Inflammatory macrophage treated with lipopolysaccharide for 4 hours (primary cell): ENCODE results near the gene CRIP1.

Experiments used
- DNase-seq: peaks from one replicate; pipeline ENCODE4 v3.0.0-alpha.2; 2020

CRIP1 gene

DNA sequence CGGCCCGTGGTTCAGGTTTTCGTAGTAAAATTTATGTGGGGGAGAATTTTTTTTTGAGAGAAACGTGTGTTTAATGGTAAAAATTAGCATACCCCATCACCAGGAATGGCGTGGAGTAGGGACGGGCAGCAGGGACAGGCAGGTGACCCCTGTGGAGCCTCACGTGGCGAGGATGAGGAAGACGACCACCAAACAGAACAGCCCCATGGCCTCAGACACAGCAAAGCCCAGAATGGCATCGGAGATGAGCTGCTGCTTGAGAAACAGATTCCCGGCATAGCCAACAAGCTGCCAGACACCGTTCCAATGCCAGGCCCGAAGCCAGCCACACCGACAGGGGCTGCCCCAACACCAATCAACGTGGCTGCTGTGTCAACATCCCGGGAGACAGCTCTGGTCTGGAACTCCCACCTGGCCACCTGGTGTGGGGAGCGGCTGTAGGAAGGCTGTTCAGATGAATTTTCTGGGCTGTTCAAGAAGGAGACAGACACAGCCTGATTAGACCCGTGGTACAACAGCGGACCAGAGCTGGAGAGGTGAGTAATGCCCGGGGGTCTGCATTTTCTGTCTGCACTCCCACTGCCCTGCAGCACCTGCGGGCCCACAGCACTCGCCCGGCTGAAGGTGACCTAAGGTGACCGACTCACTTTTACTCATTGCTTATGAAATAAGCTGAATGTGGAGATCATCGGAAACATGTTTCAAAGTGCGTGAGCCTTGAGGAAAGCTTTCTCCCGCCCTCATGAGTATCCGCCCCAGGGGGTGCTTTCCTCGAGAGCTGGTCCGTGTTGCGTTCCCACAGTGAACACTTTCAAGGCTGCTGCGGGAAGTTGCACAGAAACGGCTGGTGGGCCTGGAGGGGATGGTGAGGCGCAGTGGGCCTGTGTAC lies 50.2 kb downstream of the CRIP1 start:
- DNase-seq: no peak

DNA sequence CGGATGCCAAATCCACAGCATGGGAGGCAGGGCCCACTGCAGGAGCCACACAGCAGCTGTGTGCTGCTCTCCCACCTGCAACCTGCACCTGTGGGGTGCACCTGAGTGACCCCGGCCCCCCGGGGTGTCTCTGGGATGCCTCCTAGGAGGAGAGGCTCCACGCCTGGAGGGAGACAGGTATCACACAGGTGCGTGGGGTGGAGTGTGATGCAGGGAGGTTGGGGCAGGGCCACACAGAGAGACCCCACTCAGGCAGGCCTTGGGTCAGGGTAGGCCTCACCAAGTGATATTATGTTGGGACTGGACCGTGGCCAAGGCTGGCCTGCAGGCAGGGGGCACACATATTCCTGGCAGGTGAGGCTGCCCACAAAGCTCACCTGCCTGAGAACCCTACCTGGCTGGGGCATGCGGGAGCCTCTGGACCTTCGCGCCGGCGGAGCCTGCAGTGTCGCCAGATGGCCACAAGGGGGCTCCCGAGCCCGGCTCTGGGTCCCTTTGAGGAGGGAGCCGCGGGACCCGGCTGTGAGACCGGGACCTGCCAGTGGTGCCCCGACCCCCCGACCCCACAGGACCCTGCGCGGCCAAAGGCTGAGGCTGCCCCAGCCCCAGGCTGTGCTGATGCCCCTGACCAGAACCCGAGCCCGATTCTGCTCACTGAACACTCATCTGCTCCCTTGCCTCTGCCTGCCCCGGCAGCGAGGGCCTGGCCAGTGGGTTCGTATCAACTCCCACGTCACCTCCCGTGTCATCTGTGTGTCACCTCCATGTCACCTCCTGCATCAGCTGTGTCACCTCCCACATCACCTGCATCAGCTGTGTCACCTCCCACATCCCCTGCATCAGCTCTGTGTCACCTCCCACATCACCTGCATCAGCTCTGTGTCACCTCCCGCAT lies 51.1 kb downstream of the CRIP1 start:
- peak; percentile 12 for DNase-seq
